Measurements from ENCODE around the gene NRG3.

- TF ChIP-seq CTCF (IDR thresholded peaks at IDR 0.05 in 2 of 3, conservative IDR thresholded peaks at IDR 0.05 in 1 of 3; ENCODE audit: borderline replicate concordance in 1 of 3, insufficient read depth in 1 of 3, low read depth in 2 of 3, low read length in 2 of 3): no peak
- TF ChIP-seq RAD21 (IDR thresholded peaks at IDR 0.05; ENCODE audit: low read depth): no peak
Measured at GRCh38 chr10:82092111-82092510, 217.1 kb downstream of the NRG3 start.
